Measurements from ENCODE around the gene KATNB1.

DNA sequence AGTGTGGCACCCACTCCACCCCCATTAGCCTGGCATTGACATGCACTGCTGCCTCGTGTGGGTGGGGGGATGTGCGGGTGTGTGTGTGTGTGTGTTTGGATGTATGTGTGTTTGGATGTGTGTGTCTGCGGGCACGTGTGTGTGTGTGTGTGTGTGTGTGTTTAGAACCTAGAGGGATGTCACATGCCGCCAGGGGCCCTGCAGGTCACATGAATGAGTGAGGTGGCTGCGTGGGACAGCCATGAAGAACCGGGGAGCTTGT is 9.0 kb downstream of the KATNB1 start:
- TF ChIP-seq, protein P1, sequence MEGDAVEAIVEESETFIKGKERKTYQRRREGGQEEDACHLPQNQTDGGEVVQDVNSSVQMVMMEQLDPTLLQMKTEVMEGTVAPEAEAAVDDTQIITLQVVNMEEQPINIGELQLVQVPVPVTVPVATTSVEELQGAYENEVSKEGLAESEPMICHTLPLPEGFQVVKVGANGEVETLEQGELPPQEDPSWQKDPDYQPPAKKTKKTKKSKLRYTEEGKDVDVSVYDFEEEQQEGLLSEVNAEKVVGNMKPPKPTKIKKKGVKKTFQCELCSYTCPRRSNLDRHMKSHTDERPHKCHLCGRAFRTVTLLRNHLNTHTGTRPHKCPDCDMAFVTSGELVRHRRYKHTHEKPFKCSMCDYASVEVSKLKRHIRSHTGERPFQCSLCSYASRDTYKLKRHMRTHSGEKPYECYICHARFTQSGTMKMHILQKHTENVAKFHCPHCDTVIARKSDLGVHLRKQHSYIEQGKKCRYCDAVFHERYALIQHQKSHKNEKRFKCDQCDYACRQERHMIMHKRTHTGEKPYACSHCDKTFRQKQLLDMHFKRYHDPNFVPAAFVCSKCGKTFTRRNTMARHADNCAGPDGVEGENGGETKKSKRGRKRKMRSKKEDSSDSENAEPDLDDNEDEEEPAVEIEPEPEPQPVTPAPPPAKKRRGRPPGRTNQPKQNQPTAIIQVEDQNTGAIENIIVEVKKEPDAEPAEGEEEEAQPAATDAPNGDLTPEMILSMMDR (IDR thresholded peaks at IDR 0.05) = no peak
- no peak for TF ChIP-seq POLR2A (IDR thresholded peaks at IDR 0.05)

Measured in lower leg skin (tissue), 3 donors.